GM23338 (cell line): Measurements from ENCODE around the gene VTCN1. TPM values are rescaled to one million over a fixed set of nuclear protein-coding genes. Genes with fewer than 3 reads are reported as not detected.
"Not testable (repeated sequence)": the region's sequence is repeated elsewhere in the genome, so short reads cannot be mapped to it uniquely, and the experiment has no call there.

Experiments
- ATAC-seq: fragments of 200-7000 bp; cut with Tn5 transposase; 3 replicates; pipeline ENCODE4 v1.9.1; 2020
- DNase-seq: peaks from one replicate; pipeline ENCODE4 v3.0.0-alpha.2; 2015; ENCODE audit warnings: low spot score
- H2AFZ ChIP-seq: fragments of 200-600 bp; sonication (generic); 2 replicates; pipeline ENCODE4 v1.8.0; 2016; ENCODE audit warnings: antibody characterized with exemption, mild to moderate bottlenecking, moderate library complexity
- H3F3A ChIP-seq: fragments of 200-600 bp; sonication (generic); replicated peaks from 2 replicates; pipeline ENCODE4 v1.8.0; 2017; ENCODE audit warnings: antibody characterized with exemption, mixed run types, low read depth
- H3K27ac ChIP-seq: fragments of 200-600 bp; sonication (generic); 2 replicates; pipeline ENCODE4 v1.6.1; 2016; ENCODE audit warnings: low read depth
- H3K27me3 ChIP-seq: fragments of 200-600 bp; sonication (generic); 2 replicates; pipeline ENCODE4 v1.8.0; 2016; ENCODE audit warnings: mild to moderate bottlenecking, mixed run types, moderate library complexity; ENCODE audit not compliant: insufficient read depth
- H3K36me3 ChIP-seq: fragments of 200-600 bp; sonication (generic); 2 replicates; pipeline ENCODE4 v1.8.0; 2016; ENCODE audit warnings: mild to moderate bottlenecking; ENCODE audit not compliant: insufficient read depth
- H3K4me1 ChIP-seq: fragments of 200-600 bp; sonication (generic); 2 replicates; pipeline ENCODE4 v1.8.0; 2016; ENCODE audit warnings: mild to moderate bottlenecking, moderate library complexity; ENCODE audit not compliant: insufficient read depth
- H3K4me2 ChIP-seq: fragments of 200-600 bp; sonication (generic); 2 replicates; pipeline ENCODE4 v1.7.1; 2017; ENCODE audit warnings: mixed run types
- H3K4me3 ChIP-seq: fragments of 200-600 bp; sonication (generic); 2 replicates; pipeline ENCODE4 v1.6.1; 2016; ENCODE audit warnings: mixed run types
- H3K79me2 ChIP-seq: fragments of 200-600 bp; sonication (generic); replicated peaks from 2 replicates; pipeline ENCODE4 v1.8.0; 2017; ENCODE audit warnings: mild to moderate bottlenecking; ENCODE audit not compliant: insufficient read depth
- H3K9me2 ChIP-seq: fragments of 200-600 bp; sonication (generic); 2 replicates; pipeline ENCODE4 v1.8.0; 2017; ENCODE audit not compliant: insufficient read depth
- H4K20me1 ChIP-seq: fragments of 200-600 bp; sonication (generic); replicated peaks from 2 replicates; pipeline ENCODE4 v1.8.0; 2017; ENCODE audit warnings: mild to moderate bottlenecking; ENCODE audit not compliant: insufficient read depth
- H3K27ac Mint-ChIP-seq: 2 replicates; pipeline ENCODE4 v1.8.0; 2020; ENCODE audit warnings: inconsistent platforms, mild to moderate bottlenecking, moderate library complexity, mixed read lengths
- H3K27me3 Mint-ChIP-seq: 3 replicates; pipeline ENCODE4 v1.8.0; 2022; ENCODE audit warnings: low read depth, mild to moderate bottlenecking, moderate library complexity, mixed read lengths, inconsistent platforms; ENCODE audit not compliant: insufficient read depth, poor library complexity
- H3K36me3 Mint-ChIP-seq: 3 replicates; pipeline ENCODE4 v1.8.0; 2021; ENCODE audit warnings: low read depth, mild to moderate bottlenecking, inconsistent platforms, moderate library complexity, mixed read lengths
- H3K4me1 Mint-ChIP-seq: 3 replicates; pipeline ENCODE4 v1.8.0; 2020; ENCODE audit warnings: mild to moderate bottlenecking, inconsistent platforms, mixed read lengths
- H3K4me3 Mint-ChIP-seq: 3 replicates; pipeline ENCODE4 v1.8.0; 2021; ENCODE audit warnings: moderate library complexity, mild to moderate bottlenecking, inconsistent platforms, mixed read lengths
- H3K9me3 Mint-ChIP-seq: 3 replicates; pipeline ENCODE4 v1.8.0; 2020; ENCODE audit warnings: moderate library complexity, mild to moderate bottlenecking, inconsistent platforms, mixed read lengths
- CREB1 ChIP-seq: fragments of 250-450 bp; sonication (Bioruptor Pico); IDR thresholded peaks from 2 replicates; pipeline ENCODE4 v1.5.0; 2020; ENCODE audit warnings: low read depth, mild to moderate bottlenecking, moderate library complexity
- CTCF ChIP-seq, 2 experiments: fragments of 200-600 bp in 1 of 2; sonication (generic) in 1 of 2; conservative IDR thresholded peaks; 2 replicates each; pipeline versions ENCODE4 v1.5.1 to v1.6.1; 2016 to 2017; ENCODE audit warnings: antibody characterized with exemption in 2 of 2, low read depth in 2 of 2, mild to moderate bottlenecking in 2 of 2, moderate library complexity in 1 of 2
- ETS1 ChIP-seq: IDR thresholded peaks from 2 replicates; pipeline ENCODE4 v1.6.1; 2016; ENCODE audit warnings: antibody characterized with exemption
- EZH2 ChIP-seq: fragments of 200-600 bp; sonication (generic); IDR thresholded peaks from one replicate; pipeline ENCODE4 v1.8.0; 2017; ENCODE audit warnings: antibody characterized with exemption, mild to moderate bottlenecking, low read depth; ENCODE audit not compliant: unreplicated experiment
- EZH2phosphoT487 ChIP-seq: fragments of 200-600 bp; sonication (generic); IDR thresholded peaks from one replicate; pipeline ENCODE4 v1.8.1; 2018; ENCODE audit warnings: antibody characterized with exemption; ENCODE audit not compliant: unreplicated experiment
- JUNB ChIP-seq: IDR thresholded peaks from one replicate; pipeline ENCODE4 v1.6.1; 2016; ENCODE audit warnings: antibody characterized with exemption; ENCODE audit not compliant: unreplicated experiment
- POLR2AphosphoS5 ChIP-seq: IDR thresholded peaks from 2 replicates; pipeline ENCODE4 v1.6.1; 2016; ENCODE audit warnings: antibody characterized with exemption, low read depth
- REST ChIP-seq: IDR thresholded peaks from one replicate; pipeline ENCODE4 v1.6.1; 2018; ENCODE audit warnings: antibody characterized with exemption; ENCODE audit not compliant: unreplicated experiment
- ZNF114 ChIP-seq: fragments of 250-450 bp; sonication (Bioruptor Pico); IDR thresholded peaks from 2 replicates; pipeline ENCODE4 v1.5.0; 2020; ENCODE audit warnings: mild to moderate bottlenecking, moderate library complexity
- ZNF331 ChIP-seq: fragments of 250-450 bp; sonication (Bioruptor Pico); IDR thresholded peaks from 2 replicates; pipeline ENCODE4 v1.5.0; 2020; ENCODE audit warnings: low read depth, mild to moderate bottlenecking, moderate library complexity
- polyA plus RNA-seq: library from polyadenylated mRNA; unstranded; fragments of >200 nt; fragmentation: Nextera tagmentation; extraction: Ambion mirVana; gene quantifications from 2 replicates; pipeline ENCODE4 v1.2.1, GENCODE V29; 2016
- total RNA-seq: library from RNA; depleted of rRNA; stranded (reverse); fragments of >200 nt; shearing (Covaris generic); gene quantifications from 2 replicates; pipeline ENCODE4 v1.2.3, GENCODE V29; 2014

The VTCN1 gene
- total and polyA plus RNA-seq, 2 experiments from 2014 or later, result not detected

- not testable (repeated sequence) for H3K4me1 ChIP-seq, DNase-seq, H3K27me3 ChIP-seq, H3K4me1 Mint-ChIP-seq, H3K36me3 ChIP-seq, H3K27me3 Mint-ChIP-seq, H3K4me3 Mint-ChIP-seq, ATAC-seq, H2AFZ ChIP-seq, H4K20me1 ChIP-seq, H3K27ac Mint-ChIP-seq, H3K4me2 ChIP-seq, H3F3A ChIP-seq, H3K27ac ChIP-seq, H3K4me3 ChIP-seq, H3K9me2 ChIP-seq, H3K79me2 ChIP-seq
- H3K9me3 Mint-ChIP-seq, result peaks cover 40% of the 10 kb centered on the region
- peaks cover 29% of the 10 kb centered on the region; the same call in 2 of the 3 replicates for H3K36me3 Mint-ChIP-seq
These were observed 47.3 kb upstream of the VTCN1 start for GRCh38 chr1:117258075-117258474.

DNA sequence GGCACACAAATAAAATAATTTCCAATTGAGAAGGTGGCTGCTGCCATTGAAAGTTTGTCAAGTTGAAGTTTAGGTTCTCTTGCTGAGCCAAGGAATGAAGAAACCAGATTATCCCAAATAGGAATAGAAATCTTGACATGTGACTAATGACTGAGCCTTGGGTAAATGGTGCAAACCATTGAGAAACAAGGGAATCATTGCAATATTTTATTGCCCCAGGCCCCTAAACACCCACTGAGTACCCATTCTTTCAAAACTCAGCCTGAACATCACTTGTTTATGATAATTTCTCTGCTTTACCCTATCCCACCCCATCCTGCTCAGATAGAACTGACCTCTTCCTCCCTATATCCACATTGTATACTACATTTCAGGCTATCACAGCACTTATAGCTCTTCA is 46.6 kb upstream of the VTCN1 start:
- DNase-seq (no peak), ATAC-seq (no peak)
- Histone ChIP-seq H2AFZ (no peak overlapping the region), H3K4me1 (no peaks in the 10 kb centered on the region), H3K27me3 (no peaks in the 10 kb centered on the region), H3K4me3 (no peak overlapping the region), H4K20me1 (no peaks in the 10 kb centered on the region), H3K9me2 (no peaks in the 10 kb centered on the region), H3K4me2 (no peak overlapping the region), H3K27ac (no peak overlapping the region), H3K36me3 (no peaks in the 10 kb centered on the region; the same call in 1 of the 2 replicates), H3K79me2 (no peaks in the 10 kb centered on the region), H3F3A (no peaks in the 10 kb centered on the region)
- no peak overlapping the region for H3K27ac Mint-ChIP-seq
- H3K27me3 Mint-ChIP-seq, result peaks cover 1% of the 10 kb centered on the region
- H3K4me3 Mint-ChIP-seq, result no peak overlapping the region
- H3K4me1 Mint-ChIP-seq, result no peaks in the 10 kb centered on the region
- TF ChIP-seq POLR2AphosphoS5 (no peak), CTCF (conservative IDR thresholded peaks at IDR 0.05; ENCODE audit: low read depth in 2 of 2) (no peak)
- H3K9me3 Mint-ChIP-seq, result peaks cover 40% of the 10 kb centered on the region
- H3K36me3 Mint-ChIP-seq, result peaks cover 29% of the 10 kb centered on the region; the same call in 2 of the 3 replicates

DNA sequence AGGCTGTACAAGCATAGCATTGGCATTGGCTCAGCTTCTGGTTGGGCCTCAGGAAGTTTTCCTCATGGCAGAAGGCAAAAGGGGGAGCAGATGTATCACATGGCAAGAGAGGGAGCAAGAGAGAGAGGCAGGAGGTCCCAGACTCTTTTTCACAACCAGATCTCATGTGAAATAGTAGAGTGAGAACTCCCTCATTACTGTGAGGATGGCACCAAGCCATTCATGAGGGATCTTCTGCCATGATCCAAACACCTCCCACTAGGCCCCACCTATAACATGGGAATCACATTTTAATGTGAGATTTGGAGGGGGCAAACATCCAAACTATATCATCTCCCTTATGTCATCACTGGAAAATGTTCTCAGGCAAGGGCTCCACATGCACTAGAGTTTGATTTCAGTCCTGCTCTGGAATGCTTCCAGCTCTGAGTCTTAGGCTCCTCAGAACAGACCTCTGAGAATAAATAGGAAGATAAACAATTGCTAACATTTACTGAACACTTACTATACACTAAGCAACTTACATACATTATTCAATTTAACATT is 39.4 kb upstream of the VTCN1 start:
- Mint-ChIP-seq H3K4me1 (peaks cover 10% of the 10 kb centered on the region), H3K36me3 (no peaks in the 10 kb centered on the region), H3K4me3 (no peak overlapping the region), H3K27me3 (no peaks in the 10 kb centered on the region), H3K27ac (no peak overlapping the region), H3K9me3 (no peaks in the 10 kb centered on the region; the same call in 2 of the 3 replicates)
- no peak for ATAC-seq
- Histone ChIP-seq H3K27me3 (no peaks in the 10 kb centered on the region), H3K27ac (no peak overlapping the region), H3K4me2 (no peak overlapping the region), H3K36me3 (no peaks in the 10 kb centered on the region), H3K79me2 (no peaks in the 10 kb centered on the region), H3K4me3 (no peak overlapping the region), H3F3A (no peaks in the 10 kb centered on the region), H4K20me1 (no peaks in the 10 kb centered on the region), H2AFZ (peak overlapping the region; percentile 23; the same call in 1 of the 2 replicates), H3K4me1 (peaks cover 10% of the 10 kb centered on the region), H3K9me2 (no peaks in the 10 kb centered on the region; the same call in 1 of the 2 replicates)
- DNase-seq, result no peak
- TF ChIP-seq POLR2AphosphoS5 (no peak), ZNF114 (CRISPR knock-in tag) (no peak), JUNB (no peak), CREB1 (CRISPR knock-in tag) (no peak), REST (no peak), EZH2phosphoT487 (no peak), EZH2 (no peak), CTCF (conservative IDR thresholded peaks at IDR 0.05; ENCODE audit: low read depth in 2 of 2) (no peak), ETS1 (no peak), ZNF331 (CRISPR knock-in tag) (no peak)
